Cortex of kidney (tissue), 1 donor: ENCODE results near the gene WBP1L.
"Not testable (repeated sequence)": the region's sequence is repeated elsewhere in the genome, so short reads cannot be mapped to it uniquely, and the experiment has no call there.

Source experiments
- DNase-seq: peaks from one replicate; lab custom pipeline; 2025; lab: John Stamatoyannopoulos, UW

The WBP1L gene

DNA sequence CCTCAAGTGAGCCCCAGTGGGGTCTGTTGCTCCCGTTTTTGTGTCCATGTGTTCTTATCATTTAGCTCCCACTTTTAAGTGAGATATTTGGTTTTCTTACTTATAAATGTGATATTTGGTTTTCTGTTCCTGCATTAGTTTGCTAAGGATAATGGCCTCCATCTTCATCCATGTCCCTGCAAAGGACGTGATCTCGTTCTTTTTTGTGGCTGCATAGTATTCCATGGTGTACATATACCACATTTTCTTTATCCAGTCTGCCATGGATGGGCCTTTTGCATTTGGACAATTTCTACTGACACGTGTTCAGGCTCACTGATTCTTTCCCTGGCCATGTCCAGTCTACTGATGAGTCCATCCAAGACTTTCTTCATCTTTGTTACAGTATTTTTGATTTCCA lies 19.8 kb upstream of the WBP1L start:
- DNase-seq: no peak

GRCh38 chr10:102726274-102726673 lies 17.5 kb upstream of the WBP1L start:
- no peak for DNase-seq

DNA sequence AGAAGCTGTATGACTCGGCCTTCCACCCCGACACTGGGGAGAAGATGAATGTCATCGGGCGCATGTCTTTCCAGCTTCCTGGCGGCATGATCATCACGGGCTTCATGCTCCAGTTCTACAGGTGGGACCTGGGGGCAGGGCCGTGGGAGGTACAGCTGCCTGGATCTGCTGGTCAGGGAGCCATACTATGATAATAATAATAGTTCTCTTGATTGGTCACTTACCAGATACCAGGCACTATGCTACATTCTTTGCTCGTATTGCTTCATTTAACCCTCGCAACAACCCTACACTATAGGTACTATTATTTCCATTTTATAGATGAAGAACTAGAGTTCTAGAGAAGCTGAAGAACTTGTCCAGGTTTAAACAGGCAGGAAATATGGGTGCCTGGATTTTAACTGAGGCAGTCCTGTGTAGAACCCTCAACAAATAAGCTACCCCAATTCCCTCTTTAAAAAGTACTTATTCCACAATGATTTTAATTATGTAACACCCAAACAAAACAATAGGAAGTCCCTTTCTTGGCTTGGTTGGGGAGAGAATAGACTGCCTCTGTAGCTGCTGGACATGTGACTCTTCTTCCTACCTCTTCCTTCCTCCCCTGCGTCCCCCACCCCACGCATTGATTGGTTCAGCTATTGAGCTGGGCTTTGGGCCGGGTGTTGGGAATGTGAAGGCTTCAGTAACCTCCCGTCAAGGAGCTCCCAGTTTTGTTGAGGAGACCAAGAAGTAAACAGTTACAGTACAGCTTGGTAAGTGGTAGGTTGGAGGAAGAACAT lies 16.5 kb upstream of the WBP1L start:
- DNase-seq: no peak

- DNase-seq: no peak
These were observed 14.4 kb upstream of the WBP1L start for GRCh38 chr10:102729029-102730026.

GRCh38 chr10:102731222-102731800 lies 12.4 kb upstream of the WBP1L start:
- DNase-seq: no peak

- no peak for DNase-seq
These were observed 11.1 kb upstream of the WBP1L start for GRCh38 chr10:102732661-102733060.

DNA sequence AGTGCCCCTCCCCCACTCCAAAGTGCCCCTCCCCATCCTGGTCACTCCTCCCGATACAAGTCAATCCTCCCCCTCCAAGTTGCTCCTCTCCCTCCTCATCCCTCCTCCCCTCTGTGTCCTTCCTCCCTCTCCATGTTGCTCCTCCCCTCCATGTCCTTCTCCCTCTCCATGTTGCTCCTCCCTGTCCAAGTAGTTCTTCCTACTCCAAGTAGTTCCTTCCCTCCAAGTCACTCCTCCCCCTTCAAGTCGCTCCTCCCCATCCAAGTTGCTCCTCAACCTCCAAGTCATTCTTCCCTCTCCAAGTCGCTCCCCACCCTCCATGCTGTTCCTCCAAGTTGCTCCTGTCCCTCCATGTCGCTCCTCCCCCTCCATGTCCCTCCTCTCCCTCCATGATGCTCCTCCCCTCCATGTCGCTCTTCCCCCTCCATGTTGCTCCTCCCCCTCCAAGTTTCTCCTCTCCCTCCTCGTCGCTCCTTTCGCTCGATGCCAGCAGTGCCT lies 8.6 kb upstream of the WBP1L start:
- no peak for DNase-seq

DNA sequence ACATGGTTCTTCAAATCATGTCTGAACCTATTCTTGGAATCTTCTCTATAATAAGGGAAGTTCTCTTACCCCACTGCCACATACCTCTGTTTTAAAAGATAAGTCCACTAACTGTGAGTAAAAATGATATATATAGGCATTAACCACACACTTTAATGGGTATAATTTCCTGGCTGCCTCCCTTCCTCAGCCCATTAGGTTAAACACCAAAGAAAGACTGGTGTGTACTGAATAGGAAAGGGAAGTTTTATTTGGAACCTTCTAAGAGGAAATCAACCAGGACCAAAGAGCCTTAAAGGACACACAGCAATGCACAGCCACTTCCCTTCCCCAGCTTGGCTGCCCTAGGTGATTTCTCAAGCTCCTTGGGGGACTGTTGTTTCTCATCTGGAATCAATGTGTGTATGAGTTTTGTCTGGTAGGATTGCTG lies 5.0 kb upstream of the WBP1L start:
- DNase-seq: no peak

DNA sequence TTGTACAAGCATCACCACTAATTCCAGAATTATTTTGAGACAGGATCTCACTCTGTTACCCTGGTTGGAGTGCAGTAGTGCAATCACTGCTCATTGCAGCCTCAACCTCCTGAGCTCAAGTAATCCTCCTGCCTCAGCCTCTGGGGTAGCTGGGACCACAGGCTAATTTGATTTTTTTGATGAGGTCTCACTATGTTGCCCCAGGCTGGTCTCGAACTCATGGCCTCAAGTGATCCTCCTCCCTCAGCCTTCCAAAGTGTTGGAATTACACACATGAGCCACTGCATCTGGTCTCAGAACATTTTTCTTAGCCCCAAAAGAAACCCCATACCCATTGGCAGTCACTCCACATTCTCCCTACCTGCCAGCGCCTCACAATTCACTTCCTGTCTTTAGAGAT lies 3.5 kb upstream of the WBP1L start:
- no peak for DNase-seq

DNA sequence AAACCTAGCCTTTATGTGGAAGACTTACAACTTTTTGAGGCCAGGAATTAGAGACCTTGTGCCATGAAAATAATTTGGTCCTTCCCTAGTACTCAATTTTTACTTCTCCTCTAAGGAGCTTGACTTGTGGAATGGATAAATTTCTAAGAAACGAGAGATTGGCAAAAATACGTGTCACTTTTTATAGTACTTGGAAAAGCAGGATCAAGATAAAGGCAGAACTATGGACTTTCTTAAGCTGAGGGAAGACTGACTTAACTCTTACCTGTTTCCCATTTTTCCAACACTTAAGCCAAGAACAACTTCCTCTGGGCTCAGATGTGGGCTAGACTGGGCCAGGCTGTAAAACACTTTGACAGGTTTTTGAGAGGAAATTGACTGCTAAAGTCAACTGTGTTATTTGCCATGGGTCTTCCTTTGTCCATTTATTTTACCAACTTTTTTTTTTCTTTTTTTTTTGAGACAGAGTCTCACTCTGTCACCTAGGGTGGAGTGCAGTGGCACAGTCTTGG lies 2.0 kb upstream of the WBP1L start:
- DNase-seq: no peak

DNA sequence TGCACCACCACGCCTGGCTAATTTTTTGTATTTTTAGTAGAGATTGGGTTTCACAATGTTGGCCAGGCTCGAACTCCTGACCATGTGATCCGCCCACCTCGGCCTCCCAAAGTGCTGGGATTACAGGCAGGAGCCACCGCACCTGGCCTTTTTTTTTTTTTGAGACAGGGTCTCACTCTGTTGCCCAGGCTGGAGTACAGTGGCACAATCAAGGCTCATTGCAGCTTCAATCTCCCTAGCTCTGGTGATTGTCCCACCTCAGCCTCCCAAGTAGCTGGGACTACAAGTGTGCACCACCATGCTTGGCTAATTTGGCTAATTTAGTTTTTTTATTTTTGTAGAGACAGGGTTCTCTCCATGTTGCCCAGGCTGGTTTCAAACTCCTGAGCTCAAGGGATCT lies 1.4 kb upstream of the WBP1L start:
- not testable (repeated sequence) for DNase-seq

DNA sequence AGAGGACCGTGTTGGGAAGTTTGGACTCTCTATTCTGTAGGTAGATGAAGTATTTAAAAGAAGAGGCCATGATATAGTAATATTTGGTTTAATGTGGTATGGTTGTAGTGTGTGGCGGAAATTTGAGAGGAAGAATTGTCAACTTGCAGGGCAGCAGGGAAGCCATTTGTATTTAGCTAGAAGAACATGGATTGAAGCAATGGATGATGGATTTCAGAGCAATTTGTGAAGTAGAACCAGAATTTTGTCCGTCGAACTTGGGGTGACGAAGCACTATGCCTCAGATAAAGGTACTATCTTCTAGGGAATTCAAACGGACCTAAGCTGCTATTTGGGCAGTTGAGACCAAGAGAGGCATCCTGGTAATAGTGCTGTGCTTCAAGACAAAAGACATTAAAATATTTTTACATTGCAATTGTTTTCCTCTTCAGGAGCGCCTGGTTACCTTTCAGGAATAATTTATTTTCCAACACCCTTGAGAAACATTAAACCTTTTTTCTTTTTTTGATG lies 615 bp upstream of the WBP1L start:
- DNase-seq: no peak

GRCh38 chr10:102744374-102745051 lies 765 bp downstream of the WBP1L start:
- DNase-seq: no peak

DNA sequence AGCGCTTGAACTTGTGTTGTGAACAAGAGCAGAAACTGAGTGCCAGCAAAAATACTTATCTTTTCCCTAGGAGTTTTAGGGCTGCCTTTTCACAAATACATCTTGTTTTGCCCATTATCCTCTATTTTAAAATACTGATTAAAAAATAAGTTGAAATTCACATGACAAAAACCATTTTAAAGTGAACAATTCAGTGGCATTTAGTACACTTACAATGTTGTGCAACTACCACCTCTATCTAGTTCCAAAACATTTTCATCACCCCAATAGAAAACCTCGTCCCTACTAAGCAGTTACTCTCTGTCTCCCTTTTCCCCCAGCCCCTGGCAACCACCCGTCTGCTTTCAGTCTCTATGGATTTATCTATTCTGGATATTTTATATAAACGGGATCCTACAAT lies 1.4 kb downstream of the WBP1L start:
- DNase-seq: no peak

DNA sequence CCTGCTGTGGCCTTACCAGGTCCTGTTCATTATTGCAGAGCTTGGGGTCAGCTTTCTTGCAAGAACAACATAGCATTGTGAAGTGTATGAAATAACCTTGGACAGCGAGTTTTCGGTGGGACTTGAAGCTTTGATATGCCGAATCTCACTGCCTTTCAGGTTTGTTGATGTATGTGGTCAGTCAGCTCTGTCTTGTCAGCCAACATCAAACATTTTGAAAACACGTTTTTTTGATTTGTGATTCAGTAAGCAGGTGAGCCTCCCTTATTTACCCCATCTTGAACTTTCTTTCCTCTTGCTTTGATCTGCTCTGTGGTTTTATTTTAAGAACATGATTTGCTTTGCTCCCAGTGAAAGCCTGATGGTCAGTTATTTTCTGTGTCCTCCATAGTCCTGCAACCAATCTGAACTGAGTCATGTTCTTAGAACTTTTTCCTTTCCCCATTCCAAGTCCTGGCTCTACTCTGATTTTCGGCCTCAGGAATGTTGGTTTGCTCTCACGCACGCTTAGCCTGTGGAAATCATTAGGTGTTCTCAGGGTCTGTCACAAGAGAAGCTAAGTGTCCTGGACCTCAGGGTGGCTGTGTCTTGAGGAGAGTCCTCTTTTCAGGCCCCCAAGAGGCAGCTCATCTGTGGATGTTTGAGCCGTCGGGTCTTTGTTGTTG lies 8.7 kb downstream of the WBP1L start:
- no peak for DNase-seq

GRCh38 chr10:102752934-102753664 lies 9.4 kb downstream of the WBP1L start:
- no peak for DNase-seq

GRCh38 chr10:102753718-102754117 lies 10.0 kb downstream of the WBP1L start:
- no peak for DNase-seq

DNA sequence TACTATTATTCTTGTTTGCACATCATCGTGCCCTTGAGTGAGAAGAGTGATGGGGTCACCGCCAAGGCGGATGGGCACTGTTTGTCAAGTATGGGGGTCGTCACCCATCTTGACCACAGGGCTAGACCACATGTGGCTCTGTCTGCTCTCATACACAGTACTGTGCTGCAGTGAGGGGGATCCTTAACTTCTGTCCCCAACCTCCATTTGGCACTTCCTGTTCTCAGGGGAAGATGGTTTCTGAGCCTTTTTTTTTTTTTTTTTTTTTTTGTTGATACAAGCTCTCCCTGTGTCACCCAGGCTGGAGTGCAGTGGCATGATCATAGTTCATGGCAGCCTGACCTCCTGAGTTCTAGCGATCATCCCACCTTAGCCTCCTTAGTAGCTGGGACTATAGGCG lies 13.6 kb downstream of the WBP1L start:
- DNase-seq: no peak

DNA sequence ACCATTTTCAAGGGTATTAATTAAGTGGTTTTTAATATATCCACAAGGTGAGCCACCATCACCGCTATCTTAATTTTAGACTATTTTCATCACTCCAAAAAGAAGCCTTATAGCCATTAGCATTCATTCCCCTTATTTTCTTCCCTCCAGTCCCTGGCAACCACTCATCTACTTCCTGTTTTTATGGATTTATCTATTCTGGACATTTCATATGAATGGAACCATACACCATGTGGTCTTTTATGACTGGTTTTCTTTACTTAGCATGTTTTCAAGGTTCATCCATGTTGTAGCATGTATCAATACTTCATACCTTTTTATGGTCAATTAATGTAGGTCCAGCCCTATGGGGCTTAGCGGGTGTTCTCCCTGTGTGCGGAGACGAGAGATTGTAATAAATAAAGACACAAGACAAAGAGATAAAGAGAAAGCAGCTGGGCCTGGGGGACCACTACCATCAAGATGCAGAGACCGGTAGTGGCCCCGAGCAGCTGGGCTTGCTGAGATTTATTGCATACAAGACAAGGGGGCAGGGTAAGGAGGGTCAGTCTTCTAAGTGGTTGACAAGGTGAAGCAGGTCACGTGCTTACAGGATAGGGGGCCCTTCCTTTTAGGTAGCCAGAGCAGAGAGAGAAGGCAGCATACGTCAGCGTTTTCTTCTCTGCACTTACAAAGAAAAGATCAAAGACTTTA lies 14.6 kb downstream of the WBP1L start:
- no peak for DNase-seq

DNA sequence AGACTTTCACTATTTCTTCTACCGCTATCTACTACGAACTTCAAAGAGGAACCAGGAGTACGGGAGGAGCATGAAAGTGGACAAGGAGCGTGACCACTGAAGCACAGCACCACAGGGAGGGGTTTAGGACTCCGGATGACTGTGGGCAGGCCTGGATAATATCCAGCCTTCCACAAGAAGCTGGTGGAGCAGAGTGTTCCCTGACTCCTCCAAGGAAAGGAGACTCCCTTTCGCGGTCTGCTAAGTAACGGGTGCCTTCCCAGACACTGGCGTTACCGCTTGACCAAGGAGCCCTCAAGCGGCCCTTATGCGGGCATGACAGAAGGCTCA lies 15.2 kb downstream of the WBP1L start:
- not testable (repeated sequence) for DNase-seq
